GM20431 (cell line): ENCODE measurements around the gene ABLIM2.

Experiments
- in situ Hi-C: fragments of 300-500 bp; cut with MseI, MboI; formaldehyde crosslinking; loops from one replicate; pipeline ENCODE4 v1.15.0; 2020; ENCODE audit warnings: low sequenced_read_pairs; ENCODE audit not compliant: unreplicated experiment

Gene ABLIM2

GRCh38 chr4:8158710-8159536, at the start of gene ABLIM2:
TSS of gene ABLIM2 (minus strand) at chr4:8158813. CDS start at chr4:8158689, 124 bp downstream.
- in situ Hi-C loops, result no loop called here

DNA sequence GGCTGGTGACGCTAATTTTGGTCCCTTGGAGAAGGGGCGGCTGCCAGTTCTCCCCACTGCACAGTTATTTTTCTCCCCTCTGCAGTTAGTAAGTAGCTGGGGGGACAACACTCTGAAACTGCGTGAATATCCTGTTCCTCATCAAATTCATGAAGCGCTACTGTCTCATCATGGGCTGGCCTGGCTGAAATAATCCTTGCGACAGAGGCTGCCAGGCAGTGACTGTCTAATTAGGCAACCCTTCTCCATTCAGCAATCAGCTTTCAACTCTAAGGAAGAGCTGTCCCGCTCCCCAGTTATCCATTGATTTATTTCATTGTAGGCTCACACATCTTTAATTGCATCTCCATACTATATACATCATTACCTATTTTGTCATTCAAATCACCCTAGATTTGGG, 48.7 kb upstream of the ABLIM2 start:
- in situ Hi-C loops, result no loop called here

- in situ Hi-C loops, result no loop called here
Observed at GRCh38 chr4:8205749-8206611, 47.4 kb upstream of the ABLIM2 start.

GRCh38 chr4:8205241-8205707, 46.7 kb upstream of the ABLIM2 start:
- in situ Hi-C loops, result no loop called here

- in situ Hi-C loops, result no loop called here
Observed at GRCh38 chr4:8204576-8205227, 46.1 kb upstream of the ABLIM2 start.

- in situ Hi-C loops, result no loop called here
Observed at GRCh38 chr4:8203817-8204216, 45.2 kb upstream of the ABLIM2 start.

DNA sequence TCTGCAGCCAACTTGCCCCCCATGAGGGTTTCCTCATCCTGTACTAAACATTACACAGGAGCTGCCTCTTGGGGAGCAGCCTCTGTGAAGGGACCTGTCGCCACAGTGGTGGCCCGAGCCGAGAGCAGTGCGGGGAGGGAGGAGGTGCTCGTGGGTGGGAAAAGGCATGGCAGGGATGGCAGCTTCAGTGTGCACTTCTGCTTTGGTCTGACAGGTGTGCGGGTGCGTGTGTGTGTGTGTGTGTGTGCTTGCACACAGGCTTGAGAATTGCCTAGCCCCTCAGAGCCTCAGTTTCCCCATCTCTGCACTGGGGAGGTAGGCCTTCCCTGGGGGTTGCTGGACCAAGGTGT, 44.4 kb upstream of the ABLIM2 start:
- in situ Hi-C loops, result no loop called here

GRCh38 chr4:8202108-8203051, 43.8 kb upstream of the ABLIM2 start:
- in situ Hi-C loops, result no loop called here

GRCh38 chr4:8201321-8201781, 42.7 kb upstream of the ABLIM2 start:
- in situ Hi-C loops, result no loop called here

DNA sequence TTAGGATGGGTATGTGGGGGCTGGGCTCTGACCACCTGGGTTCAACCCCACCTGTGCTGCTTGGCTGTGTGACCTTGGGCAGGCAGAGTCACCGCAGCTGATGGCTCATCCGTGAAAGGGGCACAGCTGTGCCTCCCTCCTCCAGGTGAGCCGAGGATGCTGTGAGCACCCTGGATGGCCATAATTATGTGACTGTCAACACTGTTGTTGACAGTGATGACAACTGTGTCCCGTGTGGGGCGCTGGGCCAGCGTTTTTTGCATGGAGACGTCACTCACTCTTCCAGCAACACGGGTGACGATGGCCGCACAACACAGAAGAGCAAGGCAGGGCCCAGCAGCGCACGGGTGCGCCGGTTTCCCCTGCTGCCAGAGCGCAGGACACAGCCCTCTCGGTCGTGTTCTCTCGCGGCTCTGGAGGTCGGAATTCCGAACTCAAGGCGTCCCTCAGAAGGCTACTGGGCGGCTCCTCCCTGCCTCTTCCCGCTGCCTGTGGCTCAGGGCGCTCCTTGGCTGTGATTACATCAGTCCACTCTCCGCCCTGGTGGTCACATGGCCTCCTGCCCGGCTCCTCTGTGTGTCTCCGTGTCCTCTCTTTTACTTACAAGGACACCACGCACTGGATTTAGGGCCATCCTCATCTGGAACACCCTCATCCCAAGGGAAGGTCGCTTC, 41.8 kb upstream of the ABLIM2 start:
- in situ Hi-C loops, result no loop called here

GRCh38 chr4:8199594-8200301, 41.1 kb upstream of the ABLIM2 start:
- in situ Hi-C loops, result no loop called here

GRCh38 chr4:8198906-8199593, 40.4 kb upstream of the ABLIM2 start, which contains the start of gene SH3TC1:
TSS of gene SH3TC1 (plus strand) at chr4:8199290. CDS start at chr4:8205195, 5,905 bp downstream.
- in situ Hi-C loops, result no loop called here

- in situ Hi-C loops, result no loop called here
Observed at GRCh38 chr4:8198206-8198905, 39.7 kb upstream of the ABLIM2 start.

GRCh38 chr4:8197521-8197920, 38.9 kb upstream of the ABLIM2 start:
- in situ Hi-C loops, result no loop called here

GRCh38 chr4:8195841-8196458, 37.3 kb upstream of the ABLIM2 start:
- in situ Hi-C loops, result no loop called here

DNA sequence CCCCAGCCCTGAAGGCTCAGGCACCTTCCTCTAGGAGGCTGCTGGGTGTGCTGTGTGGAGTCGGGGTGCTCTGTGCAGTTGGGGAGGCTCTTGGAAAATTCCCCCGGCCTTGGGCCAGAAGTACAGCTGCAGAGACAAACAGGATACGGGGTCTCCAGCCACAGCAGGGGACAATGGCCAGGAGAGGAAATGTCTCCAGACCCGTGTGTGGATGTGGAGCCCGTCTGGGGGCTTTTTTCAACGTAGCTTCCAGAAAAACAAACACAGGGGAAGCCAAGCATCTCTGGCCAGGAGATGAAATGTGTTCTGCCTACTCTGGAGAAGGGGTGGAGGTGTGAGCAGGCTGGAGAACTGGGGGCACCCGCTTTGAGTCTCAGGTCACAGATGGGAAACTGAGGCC, 36.8 kb upstream of the ABLIM2 start:
- in situ Hi-C loops, result no loop called here
